H1 (cell line): ENCODE results near the gene SCARB1. TPM values are rescaled to one million over a fixed set of nuclear protein-coding genes. Genes with fewer than 3 reads are reported as not detected.

Experiments
- CTCF ChIA-PET: fragments of 300-600 bp; sonication (Branson Sonifier 250); formaldehyde crosslinking; loops from one replicate; lab custom pipeline; 2021; ENCODE audit not compliant: partially characterized antibody; lab: Charles Lee
- POLR2A ChIA-PET: fragments of 300-600 bp; sonication (Branson Sonifier 250); formaldehyde crosslinking; loops from one replicate; lab custom pipeline; 2021; ENCODE audit warnings: inconsistent platforms; ENCODE audit not compliant: partially characterized antibody; lab: Charles Lee
- DNase-seq, 2 experiments: peaks; one replicate each; pipeline versions ENCODE4 v3.0.0 to v3.0.0-alpha.2; 2010 to 2022; ENCODE audit warnings: low spot score in 2 of 2, low read depth in 1 of 2, mixed read lengths in 1 of 2
- FAIRE-seq: peaks from 2 replicates; lab custom pipeline; 2011; peaks lifted over from hg19 to GRCh38; lab: Jason Lieb, UNC
- H2AFZ ChIP-seq: 2 replicates; pipeline ENCODE4 v1.8.1; 2012; ENCODE audit warnings: low read length, inconsistent platforms
- H2AK5ac ChIP-seq: 2 replicates; pipeline ENCODE4 v1.6.1; 2013; ENCODE audit warnings: low read depth, low read length
- H2BK120ac ChIP-seq: replicated peaks from 2 replicates; pipeline ENCODE3; 2013; ENCODE audit warnings: low read depth, low read length, inconsistent platforms
- H2BK12ac ChIP-seq: 2 replicates; pipeline ENCODE4 v1.6.1; 2013; ENCODE audit warnings: low read depth, low read length
- H2BK15ac ChIP-seq: 2 replicates; pipeline ENCODE4 v1.6.1; 2013; ENCODE audit warnings: low read length
- H2BK20ac ChIP-seq: 2 replicates; pipeline ENCODE4 v1.6.1; 2013; ENCODE audit warnings: low read length
- H2BK5ac ChIP-seq: 2 replicates; pipeline ENCODE4 v1.6.1; 2013; ENCODE audit warnings: low read depth, low read length
- H3K14ac ChIP-seq: 2 replicates; pipeline ENCODE4 v1.6.1; 2013; ENCODE audit warnings: inconsistent platforms; ENCODE audit not compliant: insufficient read length
- H3K18ac ChIP-seq: 2 replicates; pipeline ENCODE4 v1.6.1; 2013; ENCODE audit warnings: low read length; ENCODE audit errors: extremely low read depth
- H3K23ac ChIP-seq: 2 replicates; pipeline ENCODE4 v1.6.1; 2013; ENCODE audit warnings: inconsistent platforms; ENCODE audit not compliant: insufficient read length
- H3K23me2 ChIP-seq: 2 replicates; pipeline ENCODE4 v1.6.1; 2013; ENCODE audit warnings: low read depth, low read length
- H3K27ac ChIP-seq: 2 replicates; pipeline ENCODE4 v1.6.1; 2011; ENCODE audit warnings: low read depth, low read length, inconsistent platforms
- H3K27me3 ChIP-seq, 4 experiments: replicated peaks in 1 of 4; 1 replicate in 1 of 4; 2 replicates in 3 of 4; pipeline versions ENCODE4 v1.6.1 to v1.8.1; 2011 to 2013; ENCODE audit warnings: low read length in 3 of 4, mild to moderate bottlenecking in 3 of 4, inconsistent platforms in 2 of 4, mixed read lengths in 2 of 4, moderate library complexity in 1 of 4; ENCODE audit not compliant: control insufficient read depth in 3 of 4, insufficient read depth in 3 of 4; ENCODE audit errors: extremely low read depth in 1 of 4
- H3K36me3 ChIP-seq, 4 experiments: 2 replicates each; pipeline versions ENCODE4 v1.6.1 to v1.8.1; 2011 to 2013; ENCODE audit warnings: mild to moderate bottlenecking in 4 of 4, low read length in 3 of 4, moderate library complexity in 2 of 4, control low read depth in 1 of 4, inconsistent platforms in 1 of 4; ENCODE audit not compliant: insufficient read depth in 4 of 4, control insufficient read depth in 2 of 4
- H3K4ac ChIP-seq: replicated peaks from 2 replicates; pipeline ENCODE3; 2013; ENCODE audit warnings: low read length, low read depth, mixed read lengths, inconsistent platforms; ENCODE audit not compliant: insufficient read length
- H3K4me1 ChIP-seq, 4 experiments: replicated peaks in 1 of 4; 1 replicate in 1 of 4; 2 replicates in 3 of 4; pipeline versions ENCODE4 v1.6.1 to v1.8.1; 2011 to 2013; ENCODE audit warnings: low read length in 3 of 4, inconsistent platforms in 2 of 4, mixed read lengths in 1 of 4; ENCODE audit not compliant: insufficient read depth in 4 of 4, control insufficient read depth in 3 of 4
- H3K4me2 ChIP-seq, 2 experiments: 2 replicates each; pipeline versions ENCODE4 v1.6.1 to v1.8.1; 2011 to 2013; ENCODE audit warnings: low read depth in 2 of 2, low read length in 2 of 2, control low read depth in 1 of 2, inconsistent platforms in 1 of 2, mild to moderate bottlenecking in 1 of 2; ENCODE audit not compliant: insufficient read depth in 1 of 2
- H3K4me3 ChIP-seq, 4 experiments: fragments of 200-600, 300-600 bp in 1 of 4; sonication (generic), shearing (Covaris generic), sonication (Bioruptor Twin) in 1 of 4; 2 replicates each; pipeline versions ENCODE4 v1.5.1 to v1.8.1; 2011 to 2016; ENCODE audit warnings: low read length in 4 of 4, low read depth in 3 of 4, control low read depth in 2 of 4, inconsistent platforms in 2 of 4, mild to moderate bottlenecking in 2 of 4, mixed read lengths in 1 of 4, moderate library complexity in 1 of 4; ENCODE audit not compliant: insufficient read depth in 2 of 4; ENCODE audit errors: extremely low read depth in 1 of 4
- H3K56ac ChIP-seq: replicated peaks from 2 replicates; pipeline ENCODE3; 2013; ENCODE audit warnings: low read depth, mild to moderate bottlenecking, mixed read lengths, low read length, inconsistent platforms; ENCODE audit not compliant: insufficient read length
- H3K79me1 ChIP-seq: 2 replicates; pipeline ENCODE4 v1.6.1; 2013; ENCODE audit warnings: low read depth, low read length, control low read depth
- H3K79me2 ChIP-seq, 2 experiments: 2 replicates each; pipeline versions ENCODE4 v1.6.1 to v1.8.1; 2012 to 2013; ENCODE audit warnings: low read length in 2 of 2, mild to moderate bottlenecking in 2 of 2, inconsistent platforms in 1 of 2; ENCODE audit not compliant: insufficient read depth in 2 of 2, control insufficient read depth in 1 of 2
- H3K9ac ChIP-seq, 4 experiments: replicated peaks in 1 of 4; 1 replicate in 1 of 4; 2 replicates in 3 of 4; pipeline versions ENCODE4 v1.6.1 to v1.8.1; 2011 to 2013; ENCODE audit warnings: low read depth in 3 of 4, low read length in 3 of 4, control low read depth in 2 of 4, mild to moderate bottlenecking in 2 of 4, moderate library complexity in 2 of 4, inconsistent platforms in 1 of 4; ENCODE audit errors: extremely low read depth in 1 of 4
- H3K9me3 ChIP-seq, 2 experiments: 2 replicates each; pipeline versions ENCODE4 v1.6.1 to v1.8.1; 2012 to 2013; ENCODE audit warnings: mild to moderate bottlenecking in 2 of 2, moderate library complexity in 2 of 2, control low read depth in 1 of 2, inconsistent platforms in 1 of 2, low read depth in 1 of 2, low read length in 1 of 2, mixed read lengths in 1 of 2; ENCODE audit not compliant: insufficient read depth in 2 of 2
- H4K20me1 ChIP-seq, 2 experiments: replicated peaks in 1 of 2; 2 replicates each; pipeline versions ENCODE3 to v1.8.1; 2011 to 2013; ENCODE audit warnings: inconsistent platforms in 2 of 2, low read length in 2 of 2, mild to moderate bottlenecking in 1 of 2; ENCODE audit not compliant: insufficient read depth in 2 of 2, control insufficient read depth in 1 of 2
- H4K5ac ChIP-seq: 2 replicates; pipeline ENCODE4 v1.6.1; 2013; ENCODE audit warnings: low read length, low read depth, mixed read lengths, inconsistent platforms; ENCODE audit not compliant: insufficient read length
- H4K8ac ChIP-seq: 2 replicates; pipeline ENCODE4 v1.8.0; 2013; ENCODE audit warnings: mild to moderate bottlenecking, moderate library complexity, low read length, inconsistent platforms; ENCODE audit not compliant: insufficient read depth; ENCODE audit errors: extremely low read depth
- H4K91ac ChIP-seq: replicated peaks from 2 replicates; pipeline ENCODE3; 2013; ENCODE audit warnings: low read length, mixed read lengths, inconsistent platforms; ENCODE audit not compliant: insufficient read length
- ASH2L ChIP-seq: fragments of 200-600, 300-600 bp; sonication (generic); IDR thresholded peaks from one replicate; pipeline ENCODE4 v1.7.1; 2017; ENCODE audit warnings: low read length
- BCL11A ChIP-seq, 2 experiments: IDR thresholded peaks; one replicate each; pipeline ENCODE4 v1.6.1; 2011; ENCODE audit warnings: low read depth in 2 of 2, low read length in 2 of 2, mild to moderate bottlenecking in 2 of 2
- GTF2F1 ChIP-seq: IDR thresholded peaks from 2 replicates; pipeline ENCODE4 v1.6.1; 2012; ENCODE audit warnings: low read depth, low read length, improper control_type of control experiment, borderline replicate concordance
- KDM5A ChIP-seq: fragments of 200-600 bp; IDR thresholded peaks from 2 replicates; pipeline ENCODE4 v1.7.1; 2012; ENCODE audit warnings: mild to moderate bottlenecking, low read length, inconsistent platforms, mixed read lengths
- RNF2 ChIP-seq: fragments of 200-900, 300-1000 bp; sonication (generic); IDR thresholded peaks from 2 replicates; pipeline ENCODE4 v1.7.1; 2016; ENCODE audit warnings: borderline replicate concordance, low read depth, mild to moderate bottlenecking, antibody characterized with exemption, low read length; ENCODE audit not compliant: poor library complexity, severe bottlenecking; ENCODE audit errors: missing control alignments
- TAF1 ChIP-seq: IDR thresholded peaks from 2 replicates; pipeline ENCODE4 v1.6.1; 2011; ENCODE audit warnings: mild to moderate bottlenecking, low read depth, low read length
- WGBS, 2 experiments: shearing (Covaris generic) in 1 of 2; methylation state at CpG; one replicate each; pipeline versions ENCODE4 v1.1.6 to v1.1.7; 2013 to 2015; ENCODE audit warnings: low lambda C conversion rate in 2 of 2, mixed read lengths in 2 of 2, inconsistent platforms in 1 of 2, low coverage in 1 of 2, missing lambda C conversion rate in 1 of 2; ENCODE audit not compliant: insufficient replicate concordance in 2 of 2, insufficient coverage in 1 of 2, insufficient read length in 1 of 2; ENCODE audit errors: extremely low coverage in 1 of 2, missing lambda C conversion rate in 1 of 2; 5-methylcytosine and 5-hydroxymethylcytosine counted together
- polyA plus RNA-seq, 7 experiments: library from polyadenylated mRNA; depleted of rRNA in 3 of 7; stranded (reverse) in 5 of 7; unstranded in 2 of 7; fragments of >200 nt in 5 of 7; fragments of 200-250 nt in 2 of 7; gene quantifications; 1 replicate in 5 of 7; 2 replicates in 1 of 7; 4 replicates in 1 of 7; pipeline versions ENCODE4 v1.2.1 to v1.2.3, GENCODE V29; 2011 to 2013; ENCODE audit warnings: missing spikeins in 2 of 7, mixed read lengths in 2 of 7
- total RNA-seq: library from RNA; stranded (reverse); fragmentation: NEBNext Ultra II Directional; extraction: Animal tissue kit (Norgen Biotek cat#: 25700); gene quantifications from 2 replicates; pipeline ENCODE4 v1.2.1, GENCODE V29; 2021

The SCARB1 gene
- total and polyA plus RNA-seq, 2 of the 8 experiments (the other 6 are each of a cell fraction or from before 2014, with no cell fraction given): 45.3 to 57.1 TPM

GRCh38 chr12:124828264-124829007, 35.2 kb downstream of the SCARB1 start:
- Histone ChIP-seq H2BK120ac (no peak overlapping the region), H3K79me2 (peaks cover 0 to 15% of the 10 kb centered on the region in 2 experiments; a peak in 3 of 4 replicates), H3K4me2 (no peak overlapping the region)

More at GRCh38 chr12:124828264-124829007, 35.2 kb downstream of the SCARB1 start:
- Histone ChIP-seq H2BK5ac (no peak overlapping the region), H3K27ac (no peak overlapping the region), H3K27me3 (no peaks in the 10 kb centered on the region), H4K20me1 (peaks cover 0 to 4% of the 10 kb centered on the region in 2 experiments), H3K9me3 (no peaks in the 10 kb centered on the region), H2BK20ac (0 out of 2 replicates have a peak overlapping the region, but pooled peaks have one; percentile 88), H3K36me3 (no peaks in the 10 kb centered on the region), H3K23ac (no peak overlapping the region), H2BK15ac (peak overlapping the region; percentile 55), H3K79me1 (peaks cover 8% of the 10 kb centered on the region), H3K4me3 (no peak overlapping the region), H4K8ac (0 out of 2 replicates have a peak overlapping the region, but pooled peaks have one; percentile 69), H2AK5ac (no peak overlapping the region), H2BK12ac (peak overlapping the region; percentile 84; the same call in 1 of the 2 replicates), H3K9ac (no peak overlapping the region), H3K56ac (no peak overlapping the region), H4K5ac (no peak overlapping the region), H3K23me2 (no peaks in the 10 kb centered on the region), H3K4ac (no peak overlapping the region), H3K4me1 (peaks cover 3 to 12% (median 8%) of the 10 kb centered on the region in 4 experiments), H2AFZ (no peak overlapping the region), H3K14ac (no peak overlapping the region), H3K18ac (no peak overlapping the region), H4K91ac (no peak overlapping the region)
- ChIA-PET POLR2A (no interaction called here), CTCF (interaction anchor here (0.8 to 1.5 kb wide), 4 partner anchors 12 to 796 kb away, joined by 3 to 4 read pairs (median 4); no protein-coding TSS in a partner anchor)
- WGBS, 2 experiments: 92% methylated on average over 18 of the region's 18 CpGs; no CpG with 5 or more reads in 1 of the 2 experiments
- DNase-seq (no peak), FAIRE-seq (no peak)
- TF ChIP-seq RNF2 (no peak), GTF2F1 (no peak), ASH2L (no peak), TAF1 (no peak), KDM5A (no peak), BCL11A (IDR thresholded peaks at IDR 0.05; ENCODE audit: low read depth in 2 of 2, low read length in 2 of 2) (no peak)
